T-helper 1 cell treated with Interleukin-12 subunit alpha and Interleukin-12 subunit beta and Interleukin-4 antibody, amounts not matched to agents 30 μg/mL and 1 μg/mL, for 36 hours (primary cell): ENCODE results near the gene GRAP2.

ENCODE experiments used
- H3K27ac Mint-ChIP-seq: one replicate; pipeline ENCODE4 v1.8.0; 2021; ENCODE audit warnings: mild to moderate bottlenecking, mixed read lengths
- H3K27me3 Mint-ChIP-seq: one replicate; pipeline ENCODE4 v1.8.0; 2021; ENCODE audit warnings: low read depth, mixed read lengths
- H3K36me3 Mint-ChIP-seq: one replicate; pipeline ENCODE4 v1.8.0; 2021; ENCODE audit warnings: low read depth, mixed read lengths
- H3K4me1 Mint-ChIP-seq: one replicate; pipeline ENCODE4 v1.8.0; 2021; ENCODE audit warnings: low read depth, mixed read lengths
- H3K4me3 Mint-ChIP-seq: one replicate; pipeline ENCODE4 v1.8.0; 2021; ENCODE audit warnings: mild to moderate bottlenecking, moderate library complexity, mixed read lengths
- H3K9me3 Mint-ChIP-seq: one replicate; pipeline ENCODE4 v1.8.0; 2021; ENCODE audit warnings: mixed read lengths

GRAP2 gene

GRCh38 chr22:39967996-39968972 is 67.4 kb downstream of the GRAP2 start:
- Mint-ChIP-seq H3K4me3 (no peak overlapping the region), H3K9me3 (no peaks in the 10 kb centered on the region), H3K4me1 (peaks cover 6% of the 10 kb centered on the region), H3K36me3 (peaks cover 80% of the 10 kb centered on the region), H3K27ac (no peak overlapping the region), H3K27me3 (no peaks in the 10 kb centered on the region)

GRCh38 chr22:39970742-39971141 is 69.9 kb downstream of the GRAP2 start:
- H3K36me3 Mint-ChIP-seq = peaks cover 72% of the 10 kb centered on the region
- no peaks in the 10 kb centered on the region for H3K27me3 Mint-ChIP-seq
- H3K4me1 Mint-ChIP-seq = peaks cover 1% of the 10 kb centered on the region
- H3K4me3 Mint-ChIP-seq = no peak overlapping the region
- H3K27ac Mint-ChIP-seq = no peak overlapping the region
- H3K9me3 Mint-ChIP-seq = no peaks in the 10 kb centered on the region

GRCh38 chr22:39972641-39973040 is 71.8 kb downstream of the GRAP2 start:
- Mint-ChIP-seq H3K4me3 (no peak overlapping the region), H3K36me3 (peaks cover 70% of the 10 kb centered on the region), H3K9me3 (no peaks in the 10 kb centered on the region)

GRCh38 chr22:39973656-39974055 is 72.8 kb downstream of the GRAP2 start:
- Mint-ChIP-seq H3K4me3 (no peak overlapping the region), H3K9me3 (no peaks in the 10 kb centered on the region), H3K4me1 (no peaks in the 10 kb centered on the region), H3K27ac (no peak overlapping the region), H3K27me3 (no peaks in the 10 kb centered on the region), H3K36me3 (peaks cover 67% of the 10 kb centered on the region)

More at GRCh38 chr22:39972641-39973040, 71.8 kb downstream of the GRAP2 start:
- peaks cover 1% of the 10 kb centered on the region for H3K4me1 Mint-ChIP-seq
- H3K27me3 Mint-ChIP-seq = no peaks in the 10 kb centered on the region
- H3K27ac Mint-ChIP-seq = no peak overlapping the region

GRCh38 chr22:39974065-39974464 is 73.2 kb downstream of the GRAP2 start:
- H3K9me3 Mint-ChIP-seq = no peaks in the 10 kb centered on the region
- H3K4me1 Mint-ChIP-seq = no peaks in the 10 kb centered on the region
- H3K4me3 Mint-ChIP-seq = no peak overlapping the region
- no peaks in the 10 kb centered on the region for H3K27me3 Mint-ChIP-seq
- H3K36me3 Mint-ChIP-seq = peaks cover 63% of the 10 kb centered on the region
- no peak overlapping the region for H3K27ac Mint-ChIP-seq

GRCh38 chr22:39979048-39979447 is 78.2 kb downstream of the GRAP2 start:
- H3K36me3 Mint-ChIP-seq = peaks cover 33% of the 10 kb centered on the region
- H3K27ac Mint-ChIP-seq = no peak overlapping the region
- H3K4me1 Mint-ChIP-seq = peaks cover 5% of the 10 kb centered on the region
- H3K9me3 Mint-ChIP-seq = no peaks in the 10 kb centered on the region
- peaks cover 9% of the 10 kb centered on the region for H3K27me3 Mint-ChIP-seq
- H3K4me3 Mint-ChIP-seq = no peak overlapping the region

GRCh38 chr22:39979458-39979857 is 78.6 kb downstream of the GRAP2 start:
- H3K27ac Mint-ChIP-seq = no peak overlapping the region
- no peak overlapping the region for H3K4me3 Mint-ChIP-seq
- H3K4me1 Mint-ChIP-seq = peaks cover 5% of the 10 kb centered on the region
- H3K36me3 Mint-ChIP-seq = peaks cover 33% of the 10 kb centered on the region
- no peaks in the 10 kb centered on the region for H3K9me3 Mint-ChIP-seq
- peaks cover 10% of the 10 kb centered on the region for H3K27me3 Mint-ChIP-seq

- Mint-ChIP-seq H3K9me3 (no peaks in the 10 kb centered on the region), H3K36me3 (peaks cover 30% of the 10 kb centered on the region), H3K27ac (no peak overlapping the region), H3K27me3 (peaks cover 14% of the 10 kb centered on the region), H3K4me1 (peaks cover 10% of the 10 kb centered on the region), H3K4me3 (no peak overlapping the region)
These were observed 79.7 kb downstream of the GRAP2 start for GRCh38 chr22:39980596-39980995.

GRCh38 chr22:39983346-39983745 is 82.5 kb downstream of the GRAP2 start:
- Mint-ChIP-seq H3K4me3 (no peak overlapping the region), H3K36me3 (peaks cover 12% of the 10 kb centered on the region), H3K9me3 (no peaks in the 10 kb centered on the region), H3K4me1 (peaks cover 17% of the 10 kb centered on the region), H3K27me3 (peaks cover 17% of the 10 kb centered on the region), H3K27ac (no peak overlapping the region)

GRCh38 chr22:39984006-39984405 is 83.1 kb downstream of the GRAP2 start:
- H3K27ac Mint-ChIP-seq = no peak overlapping the region
- H3K4me1 Mint-ChIP-seq = peaks cover 17% of the 10 kb centered on the region
- H3K9me3 Mint-ChIP-seq = no peaks in the 10 kb centered on the region
- H3K4me3 Mint-ChIP-seq = no peak overlapping the region
- peaks cover 23% of the 10 kb centered on the region for H3K27me3 Mint-ChIP-seq
- peaks cover 12% of the 10 kb centered on the region for H3K36me3 Mint-ChIP-seq

- Mint-ChIP-seq H3K27ac (no peak overlapping the region), H3K27me3 (peaks cover 28% of the 10 kb centered on the region), H3K9me3 (no peaks in the 10 kb centered on the region), H3K36me3 (peaks cover 9% of the 10 kb centered on the region), H3K4me1 (peaks cover 17% of the 10 kb centered on the region), H3K4me3 (no peak overlapping the region)
These were observed 83.9 kb downstream of the GRAP2 start for GRCh38 chr22:39984746-39985145.

- peaks cover 12% of the 10 kb centered on the region for H3K4me1 Mint-ChIP-seq
- H3K27ac Mint-ChIP-seq = no peak overlapping the region
- H3K9me3 Mint-ChIP-seq = no peaks in the 10 kb centered on the region
- no peak overlapping the region for H3K4me3 Mint-ChIP-seq
- H3K27me3 Mint-ChIP-seq = peaks cover 28% of the 10 kb centered on the region
- peaks cover 5% of the 10 kb centered on the region for H3K36me3 Mint-ChIP-seq
These were observed 84.6 kb downstream of the GRAP2 start for GRCh38 chr22:39985383-39986035.

- Mint-ChIP-seq H3K36me3 (peaks cover 5% of the 10 kb centered on the region), H3K27me3 (peaks cover 44% of the 10 kb centered on the region), H3K4me3 (no peak overlapping the region), H3K4me1 (peaks cover 12% of the 10 kb centered on the region), H3K27ac (no peak overlapping the region), H3K9me3 (no peaks in the 10 kb centered on the region)
These were observed 87.7 kb downstream of the GRAP2 start for GRCh38 chr22:39988386-39989114.

GRCh38 chr22:39989633-39990032 is 88.7 kb downstream of the GRAP2 start:
- H3K4me1 Mint-ChIP-seq = peaks cover 17% of the 10 kb centered on the region

More at GRCh38 chr22:39989633-39990032, 88.7 kb downstream of the GRAP2 start:
- H3K4me3 Mint-ChIP-seq = no peak overlapping the region
- peaks cover 46% of the 10 kb centered on the region for H3K27me3 Mint-ChIP-seq
- H3K9me3 Mint-ChIP-seq = no peaks in the 10 kb centered on the region
- H3K27ac Mint-ChIP-seq = no peak overlapping the region
- peaks cover 5% of the 10 kb centered on the region for H3K36me3 Mint-ChIP-seq
